RWPE1 (cell line): ENCODE data around the gene RNF183.
"Not testable (repeated sequence)": the region's sequence is repeated elsewhere in the genome, so short reads cannot be mapped to it uniquely, and the experiment has no call there.

ENCODE experiments used
- CTCF ChIA-PET: fragments of 350-600 bp; sonication (Branson Sonifier 250); formaldehyde crosslinking; extraction: SDS; loops from one replicate; lab custom pipeline; 2021; lab: Yijun Ruan, JAX
- POLR2A ChIA-PET: fragments of 400-600 bp; formaldehyde crosslinking; extraction: SDS; loops from one replicate; lab custom pipeline; 2020; ENCODE audit warnings: antibody characterized with exemption; ENCODE audit not compliant: low non-redundant PET; lab: Yijun Ruan, JAX
- DNase-seq: peaks from one replicate; pipeline ENCODE4 v3.0.0; 2012; ENCODE audit warnings: low spot score
- H3K27ac ChIP-seq: fragments of 450-650 bp; 2 replicates; pipeline ENCODE4 v1.5.1; 2017
- TF ChIP-seq, protein P1 (sequence below): fragments of 450-650 bp; conservative IDR thresholded peaks from 2 replicates; pipeline ENCODE4 v1.5.1; 2017; ENCODE audit warnings: low read depth, mild to moderate bottlenecking

The RNF183 gene

DNA sequence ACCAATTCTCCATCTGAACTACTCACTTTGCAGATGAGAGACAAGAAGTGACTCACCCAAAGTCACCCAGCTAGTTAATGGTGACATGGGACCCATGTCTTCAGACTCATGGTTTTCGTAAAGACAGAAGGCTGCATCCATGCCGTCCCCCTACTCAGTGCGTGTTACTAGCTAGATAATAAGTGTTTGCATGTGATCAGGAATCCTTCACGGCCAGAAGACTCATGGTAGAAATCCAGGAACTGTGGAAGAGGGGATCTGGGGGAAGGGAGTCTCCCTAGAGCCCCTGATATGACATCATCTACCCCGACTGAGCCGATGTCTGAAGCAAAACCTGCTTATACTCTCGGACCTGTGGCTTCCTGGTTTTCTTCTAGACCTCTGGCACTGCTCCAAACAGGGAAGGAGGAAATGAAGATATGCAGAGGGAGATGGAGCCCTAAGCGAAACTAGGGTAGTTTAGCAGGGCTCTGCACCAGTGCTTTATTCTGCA is 3.3 kb downstream of the RNF183 start:
- ChIA-PET POLR2A (no interaction called here), CTCF (no interaction called here)
- no peak overlapping the region for H3K27ac ChIP-seq
- TF ChIP-seq, protein P1, sequence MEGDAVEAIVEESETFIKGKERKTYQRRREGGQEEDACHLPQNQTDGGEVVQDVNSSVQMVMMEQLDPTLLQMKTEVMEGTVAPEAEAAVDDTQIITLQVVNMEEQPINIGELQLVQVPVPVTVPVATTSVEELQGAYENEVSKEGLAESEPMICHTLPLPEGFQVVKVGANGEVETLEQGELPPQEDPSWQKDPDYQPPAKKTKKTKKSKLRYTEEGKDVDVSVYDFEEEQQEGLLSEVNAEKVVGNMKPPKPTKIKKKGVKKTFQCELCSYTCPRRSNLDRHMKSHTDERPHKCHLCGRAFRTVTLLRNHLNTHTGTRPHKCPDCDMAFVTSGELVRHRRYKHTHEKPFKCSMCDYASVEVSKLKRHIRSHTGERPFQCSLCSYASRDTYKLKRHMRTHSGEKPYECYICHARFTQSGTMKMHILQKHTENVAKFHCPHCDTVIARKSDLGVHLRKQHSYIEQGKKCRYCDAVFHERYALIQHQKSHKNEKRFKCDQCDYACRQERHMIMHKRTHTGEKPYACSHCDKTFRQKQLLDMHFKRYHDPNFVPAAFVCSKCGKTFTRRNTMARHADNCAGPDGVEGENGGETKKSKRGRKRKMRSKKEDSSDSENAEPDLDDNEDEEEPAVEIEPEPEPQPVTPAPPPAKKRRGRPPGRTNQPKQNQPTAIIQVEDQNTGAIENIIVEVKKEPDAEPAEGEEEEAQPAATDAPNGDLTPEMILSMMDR: no peak
- DNase-seq: no peak

DNA sequence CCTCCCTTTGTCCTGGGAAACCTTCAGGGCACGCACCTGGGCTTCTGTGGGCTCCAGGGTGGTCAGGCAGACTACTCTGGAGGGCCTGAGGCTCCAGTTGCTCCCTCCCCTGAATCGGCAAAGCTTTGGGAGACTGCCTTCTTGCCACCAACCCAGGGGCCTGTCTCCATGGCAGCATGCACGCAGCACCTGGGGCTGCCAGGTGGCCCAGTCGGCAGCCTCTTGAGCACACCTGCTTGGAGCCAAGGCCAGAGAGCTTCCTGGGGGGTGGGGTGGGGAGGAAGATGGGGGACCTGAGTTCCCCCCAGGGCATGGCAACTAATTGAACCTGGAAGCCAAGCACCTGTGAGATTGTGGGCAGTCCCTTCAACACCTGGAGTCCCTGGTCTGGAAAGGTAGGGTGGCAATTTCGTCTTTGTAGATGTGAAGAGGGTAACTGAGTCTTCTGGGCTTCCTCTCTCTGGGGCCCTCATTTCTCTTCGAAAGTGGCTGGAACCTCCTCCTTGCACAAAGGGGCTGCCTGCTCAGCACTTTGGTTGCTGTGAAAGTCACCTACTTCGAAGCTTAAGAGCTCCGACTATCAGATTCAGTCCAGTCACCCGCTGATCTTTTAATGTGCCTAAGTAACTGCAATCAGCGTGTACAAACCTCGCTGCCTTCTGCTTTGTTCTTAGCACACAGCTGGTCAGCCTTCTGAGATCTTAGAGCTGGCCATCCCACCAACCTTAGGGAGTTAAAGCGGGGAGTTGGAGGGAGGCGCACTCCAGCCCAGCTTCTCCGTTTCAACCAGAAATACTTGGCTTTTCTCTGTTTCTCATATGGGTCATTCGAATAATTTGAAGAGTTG is 4.0 kb downstream of the RNF183 start:
- no peak overlapping the region for H3K27ac ChIP-seq
- ChIA-PET CTCF (interaction anchor here (1.0 kb wide), 1 partner anchor 102 kb away, joined by 3 read pairs; the partner anchor contains the start of gene ALAD), POLR2A (no interaction called here)
- TF ChIP-seq, protein P1: no peak
- DNase-seq: no peak

DNA sequence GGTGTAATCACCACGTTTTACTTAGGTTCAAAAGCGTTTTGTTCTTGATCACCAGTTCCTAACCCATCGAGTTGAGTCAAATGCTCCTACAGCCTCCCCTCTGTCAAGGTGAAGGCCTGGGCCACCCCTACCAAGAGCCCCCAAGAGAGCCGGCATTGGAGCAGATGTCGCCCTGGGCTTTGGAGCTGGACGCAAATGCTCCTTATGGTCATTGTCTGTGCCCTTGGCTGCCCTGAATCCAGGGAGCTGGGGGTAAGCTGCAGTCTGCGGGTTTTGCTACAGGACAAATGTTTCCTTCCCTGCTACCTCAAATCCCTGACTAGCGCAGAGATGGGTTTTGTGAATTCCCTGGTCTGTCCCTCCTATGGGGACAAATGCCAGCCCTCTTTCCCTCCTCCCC is 4.9 kb downstream of the RNF183 start:
- CTCF ChIA-PET: interaction anchor here (0.6 to 1.0 kb wide), 2 partner anchors 103 to 1213 kb away, joined by 3 read pairs; partner anchors contain the start of gene ALAD

DNA sequence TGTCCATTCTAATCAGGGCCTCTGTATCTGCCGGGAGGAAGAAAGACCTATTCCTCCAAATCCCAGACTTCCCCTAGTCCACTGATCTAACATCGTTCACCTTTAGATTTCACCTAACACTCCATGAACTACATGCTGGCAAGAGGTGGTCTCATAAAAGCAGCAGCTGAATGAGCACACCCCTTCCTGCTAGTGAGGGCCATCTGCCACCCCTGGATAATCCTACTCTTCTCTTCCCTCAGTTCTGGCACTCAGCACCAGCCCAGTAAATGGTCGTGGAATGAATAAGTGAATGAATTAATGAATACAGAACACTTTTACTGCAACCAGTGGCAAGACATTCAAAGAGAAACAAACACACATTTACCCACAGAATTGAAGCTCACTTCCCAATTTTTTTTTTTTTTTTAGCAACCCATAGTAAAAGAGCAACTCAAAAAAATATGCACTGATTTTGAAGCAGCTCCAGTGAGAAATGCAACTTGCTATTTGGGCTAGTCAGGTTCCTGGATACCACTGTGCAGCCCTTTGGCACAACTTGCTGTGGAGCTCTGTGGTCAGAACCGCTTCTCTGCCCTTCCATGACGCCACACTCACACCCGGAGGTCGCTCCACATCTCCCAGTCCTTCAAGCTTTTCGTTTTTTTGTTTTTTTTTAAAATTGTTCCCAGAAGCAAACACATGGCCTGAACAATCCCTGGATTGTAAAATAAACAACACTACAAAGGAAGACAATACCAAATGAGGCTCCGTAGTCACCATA is 6.2 kb downstream of the RNF183 start:
- ChIA-PET POLR2A (no interaction called here), CTCF (interaction anchor here (0.6 to 1.1 kb wide), 5 partner anchors 11 to 361 kb away, joined by 3 to 5 read pairs (median 5); no protein-coding TSS in a partner anchor)
- no peak overlapping the region for H3K27ac ChIP-seq
- TF ChIP-seq, protein P1: no peak
- DNase-seq: no peak

More for the DNA sequence above, 4.9 kb downstream of the RNF183 start:
- DNase-seq: no peak
- TF ChIP-seq, protein P1: no peak
- H3K27ac ChIP-seq: no peak overlapping the region
- POLR2A ChIA-PET: no interaction called here

DNA sequence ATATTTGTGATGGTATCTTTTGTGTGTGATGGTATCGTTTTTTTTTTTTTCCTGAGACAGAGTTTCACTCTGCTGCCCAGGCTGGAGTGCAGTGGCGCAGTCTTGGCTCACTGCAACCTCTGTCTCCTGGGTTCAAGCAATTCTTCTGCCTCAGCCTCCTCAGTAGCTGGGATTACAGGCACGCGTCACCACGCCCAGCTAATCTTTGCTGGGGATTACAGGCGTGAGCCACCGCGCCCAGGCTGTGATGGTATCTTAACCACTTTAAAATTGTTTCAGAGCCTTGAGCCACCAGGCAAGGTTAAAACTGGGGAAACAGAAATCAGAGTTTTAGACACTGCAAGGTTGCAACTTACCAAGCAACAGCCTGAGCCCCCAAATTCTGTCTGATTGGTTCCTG is 6.9 kb downstream of the RNF183 start:
- POLR2A ChIA-PET: interaction anchor here (1.6 kb wide), 1 partner anchor 21 kb away, joined by 3 read pairs; the partner anchor contains the start of genes CDC26 and PRPF4
- H3K27ac ChIP-seq, DNase-seq, CTCF ChIA-PET: not testable (repeated sequence)

DNA sequence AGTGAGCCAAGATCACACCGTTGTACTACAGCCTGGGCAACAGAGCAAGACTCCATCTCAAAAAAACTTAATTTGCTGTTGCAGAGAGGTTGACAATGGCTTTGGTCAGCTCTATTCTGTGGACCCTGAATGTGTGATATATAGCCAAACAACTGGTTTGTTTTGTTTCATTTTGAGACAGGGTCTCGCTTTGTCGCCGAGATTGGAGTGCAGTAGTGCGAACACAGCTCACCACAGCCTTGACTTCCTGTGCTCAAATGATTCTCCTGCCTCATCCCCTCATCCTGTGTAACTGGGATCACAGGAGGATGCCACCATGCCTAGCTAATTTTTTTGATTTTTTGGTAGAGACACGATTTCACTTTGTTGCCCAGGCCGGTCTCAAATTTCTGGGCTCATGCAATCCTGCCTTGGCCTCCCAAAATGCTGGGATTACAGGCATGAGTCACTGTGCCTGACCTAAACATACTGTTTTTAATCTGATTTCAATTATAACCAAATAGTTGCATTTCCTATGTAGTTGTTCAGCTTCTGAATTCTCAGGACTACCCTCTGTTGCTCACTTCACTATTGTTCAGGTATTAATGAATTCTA is 9.8 kb downstream of the RNF183 start:
- ChIA-PET POLR2A (no interaction called here), CTCF (interaction anchor here (2.1 kb wide), 1 partner anchor 19 kb away, joined by 6 read pairs; the partner anchor contains the start of gene CDC26)
- H3K27ac ChIP-seq: peak overlapping the region; percentile 27
- DNase-seq: no peak
- TF ChIP-seq, protein P1: no peak
